T-cell (primary cell): Measurements from ENCODE around the gene MCCC1. TPM values are rescaled to one million over a fixed set of nuclear protein-coding genes. Genes with fewer than 3 reads are reported as not detected.
"Not testable (repeated sequence)": the region's sequence is repeated elsewhere in the genome, so short reads cannot be mapped to it uniquely, and the experiment has no call there.

Source experiments
- ATAC-seq, 4 experiments: fragments of 200-7000 bp in 3 of 4; fragments of 150-1000 bp in 1 of 4; cut with Tn5 transposase; replicated peaks in 1 of 4; 1 replicate in 3 of 4; 2 replicates in 1 of 4; pipeline ENCODE4 v1.10.0; 2021; ENCODE audit warnings: moderate library complexity in 3 of 4, mild to moderate bottlenecking in 2 of 4, moderate number of reproducible peaks in 1 of 4
- CTCF ChIA-PET, 2 donors: fragments of 300-600 bp; sonication (Branson Sonifier 250); formaldehyde crosslinking; loops; one replicate each; lab custom pipeline; 2022; ENCODE audit warnings: antibody characterized with exemption in 2 of 2; lab: Charles Lee
- POLR2A ChIA-PET, 2 donors: fragments of 300-600 bp; sonication (Branson Sonifier 250); formaldehyde crosslinking; loops; one replicate each; lab custom pipeline; 2022; ENCODE audit warnings: antibody characterized with exemption in 2 of 2; lab: Charles Lee
- DNase-seq, 35 experiments: peaks; one replicate each; pipeline versions ENCODE4 v3.0.0 to v3.0.0-alpha.2; 2013 to 2023
- H3K27ac ChIP-seq: one replicate; pipeline ENCODE4 v1.5.1; 2013; ENCODE audit warnings: low read length
- H3K27me3 ChIP-seq, 2 experiments: replicated peaks in 1 of 2; 1 replicate in 1 of 2; 2 replicates in 1 of 2; pipeline versions ENCODE4 v1.6.1 to v1.7.0; 2013; ENCODE audit warnings: low read length in 1 of 2, mixed read lengths in 1 of 2; ENCODE audit not compliant: control insufficient read depth in 2 of 2, insufficient read depth in 2 of 2; ENCODE audit errors: extremely low read depth in 1 of 2
- H3K36me3 ChIP-seq, 2 donors: 1 replicate in 1 of 2; 2 replicates in 1 of 2; pipeline versions ENCODE4 v1.6.1 to v1.7.0; 2013; ENCODE audit warnings: low read length in 1 of 2; ENCODE audit not compliant: control insufficient read depth in 2 of 2, insufficient read depth in 1 of 2; ENCODE audit errors: extremely low read depth in 1 of 2
- H3K4me1 ChIP-seq, 2 experiments: 1 replicate in 1 of 2; 2 replicates in 1 of 2; pipeline versions ENCODE4 v1.6.1 to v1.7.0; 2013; ENCODE audit warnings: low read length in 2 of 2, mixed read lengths in 1 of 2; ENCODE audit not compliant: insufficient read depth in 2 of 2, control insufficient read depth in 1 of 2; ENCODE audit errors: extremely low read depth in 1 of 2
- H3K4me3 ChIP-seq, 2 donors: 1 replicate in 1 of 2; 2 replicates in 1 of 2; pipeline versions ENCODE4 v1.5.1 to v1.7.0; 2013; ENCODE audit warnings: mild to moderate bottlenecking in 2 of 2, low read length in 1 of 2, moderate library complexity in 1 of 2; ENCODE audit not compliant: control insufficient read depth in 1 of 2; ENCODE audit errors: extremely low read depth in 1 of 2
- H3K9me3 ChIP-seq: 2 replicates; pipeline ENCODE4 v1.7.0; 2013
- H3K27ac Mint-ChIP-seq, 2 donors: one replicate each; pipeline ENCODE4 v1.8.0; 2020 to 2021; ENCODE audit warnings: mild to moderate bottlenecking in 2 of 2, mixed read lengths in 2 of 2
- H3K27me3 Mint-ChIP-seq, 2 donors: one replicate each; pipeline ENCODE4 v1.8.0; 2021 to 2022; ENCODE audit warnings: mixed read lengths in 2 of 2
- H3K36me3 Mint-ChIP-seq: one replicate; pipeline ENCODE4 v1.8.0; 2021; ENCODE audit warnings: mixed read lengths
- H3K4me1 Mint-ChIP-seq, 3 donors: one replicate each; pipeline ENCODE4 v1.8.0; 2020 to 2022; ENCODE audit warnings: mixed read lengths in 3 of 3, mild to moderate bottlenecking in 1 of 3
- H3K4me3 Mint-ChIP-seq, 3 donors: one replicate each; pipeline ENCODE4 v1.8.0; 2020 to 2022; ENCODE audit warnings: mild to moderate bottlenecking in 3 of 3, mixed read lengths in 3 of 3, moderate library complexity in 3 of 3
- H3K9me3 Mint-ChIP-seq, 3 donors: one replicate each; pipeline ENCODE4 v1.8.0; 2020 to 2022; ENCODE audit warnings: mixed read lengths in 3 of 3
- WGBS: methylation state at CpG from one replicate; pipeline ENCODE4 v1.1.5; 2013; ENCODE audit warnings: missing lambda C conversion rate; ENCODE audit not compliant: insufficient coverage; 5-methylcytosine and 5-hydroxymethylcytosine counted together
- total RNA-seq, 35 experiments: library from RNA in 6 of 35; stranded (reverse) in 6 of 35; fragments of 120-200 nt in 1 of 35; gene quantifications; one replicate each; pipeline versions ENCODE4 v1.2.1 to v1.2.4 and lab custom pipeline; 2013 to 2026

Gene MCCC1
- total RNA-seq, 5 donors from 2014 or later (not counting 1 experiment from before 2014, with no cell fraction given), result 18.1 to 33.1 (median 26.0) TPM

- Mint-ChIP-seq H3K27ac (no peak overlapping the region), H3K9me3 (no peaks in the 10 kb centered on the region), H3K36me3 (no peaks in the 10 kb centered on the region), H3K4me1 (peaks cover 6% of the 10 kb centered on the region in 3 donors), H3K4me3 (no peak overlapping the region), H3K27me3 (peaks cover 6 to 15% of the 10 kb centered on the region in 2 donors)
- Histone ChIP-seq H3K27me3 (peaks cover 0 to 17% of the 10 kb centered on the region in 2 experiments), H3K4me3 (no peak overlapping the region), H3K27ac (no peak overlapping the region), H3K4me1 (peaks cover 0 to 9% of the 10 kb centered on the region in 2 experiments), H3K36me3 (no peaks in the 10 kb centered on the region), H3K9me3 (no peaks in the 10 kb centered on the region)
- POLR2A ChIA-PET, result no interaction called here
- DNase-seq (no peak), ATAC-seq (no peak)
- CTCF ChIA-PET, result no interaction called here
- WGBS, result 80% methylated on average over 1 of the region's 8 CpGs
Observed at GRCh38 chr3:183120538-183121215, 21.4 kb upstream of the MCCC1 start.

- Histone ChIP-seq H3K27me3 (peaks cover 0 to 25% of the 10 kb centered on the region in 2 experiments), H3K4me1 (peaks cover 0 to 9% of the 10 kb centered on the region in 2 experiments), H3K27ac (no peak overlapping the region), H3K36me3 (no peaks in the 10 kb centered on the region), H3K9me3 (no peaks in the 10 kb centered on the region), H3K4me3 (no peak overlapping the region)
- Mint-ChIP-seq H3K27ac (no peak overlapping the region), H3K4me1 (peaks cover 6 to 10% (median 10%) of the 10 kb centered on the region in 3 donors), H3K9me3 (peaks cover 0 to 6% (median 2%) of the 10 kb centered on the region in 3 donors), H3K27me3 (peaks cover 6 to 17% of the 10 kb centered on the region in 2 donors), H3K4me3 (peak overlapping the region in 1 of 3 donors; percentile 74), H3K36me3 (no peaks in the 10 kb centered on the region)
- ATAC-seq (no peak), DNase-seq (no peak)
- 88% methylated on average over 4 of the region's 4 CpGs for WGBS
- POLR2A ChIA-PET, result no interaction called here
- CTCF ChIA-PET, result interaction anchor here in 1 of 2 donors (0.8 to 1.0 kb wide), 2 partner anchors 68 to 268 kb away, joined by 3 to 5 read pairs; no protein-coding TSS in a partner anchor
Observed at GRCh38 chr3:183117056-183117455, 17.8 kb upstream of the MCCC1 start.

DNA sequence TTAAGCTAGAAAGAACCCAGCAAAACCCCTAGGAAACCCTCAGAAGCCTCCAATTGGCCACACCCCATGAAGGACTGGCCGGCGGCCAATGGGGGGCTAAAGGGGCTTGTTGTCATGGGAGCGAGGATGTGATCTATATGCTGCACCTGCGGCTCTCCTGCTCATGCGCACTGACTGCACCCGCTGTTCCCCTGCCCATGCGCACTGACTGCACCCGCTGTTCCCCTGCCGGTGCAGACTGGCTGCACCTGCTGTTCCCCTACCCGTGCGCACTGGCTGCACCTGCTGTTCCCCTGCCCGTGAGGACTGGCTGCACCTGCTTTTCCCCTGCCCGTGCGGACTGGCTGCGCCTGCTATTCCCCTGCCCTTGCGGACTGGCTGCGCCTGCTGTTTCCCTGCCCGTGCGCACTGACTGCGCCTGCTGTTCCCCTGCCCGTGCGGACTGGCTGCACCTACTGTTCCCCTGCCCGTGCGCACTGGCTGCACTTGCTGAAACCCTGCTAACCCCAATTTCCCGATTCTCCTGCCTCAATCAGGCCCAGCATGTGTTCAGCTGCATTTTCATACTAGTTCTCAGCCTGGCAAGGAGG is 16.8 kb upstream of the MCCC1 start:
- H3K27me3 ChIP-seq, result peaks cover 0 to 25% of the 10 kb centered on the region in 2 experiments
- H3K27ac Mint-ChIP-seq, result no peak overlapping the region
- peak in 34 of 35 experiments; percentile 3 to 70 (median 43) for DNase-seq
- peaks cover 6 to 17% of the 10 kb centered on the region in 2 donors for H3K27me3 Mint-ChIP-seq
- ChIA-PET CTCF (interaction anchor here (0.5 to 0.8 kb wide), 2 partner anchors 69 to 326 kb away, joined by 4 to 5 read pairs; no protein-coding TSS in a partner anchor), POLR2A (no interaction called here)
- H3K4me3 ChIP-seq, result peak overlapping the region; percentile 26 to 46
- H3K36me3 ChIP-seq, result no peaks in the 10 kb centered on the region
- H3K4me3 Mint-ChIP-seq, result peak overlapping the region; percentile 56 to 74 (median 63)
- H3K27ac ChIP-seq, result no peak overlapping the region
- no peaks in the 10 kb centered on the region for H3K9me3 ChIP-seq
- peaks cover 0 to 8% (median 3%) of the 10 kb centered on the region in 3 donors for H3K9me3 Mint-ChIP-seq
- peak; percentile 50 to 89 (median 80) for ATAC-seq
- H3K4me1 ChIP-seq, result peaks cover 0 to 9% of the 10 kb centered on the region in 2 experiments
- 0% methylated on average over 23 of the region's 25 CpGs for WGBS
- H3K36me3 Mint-ChIP-seq, result no peaks in the 10 kb centered on the region
- peaks cover 6 to 10% (median 10%) of the 10 kb centered on the region in 3 donors for H3K4me1 Mint-ChIP-seq

- H3K4me3 Mint-ChIP-seq, result no peak overlapping the region
- no peaks in the 10 kb centered on the region for H3K9me3 ChIP-seq
- ATAC-seq, result no peak
- DNase-seq, result no peak
- ChIA-PET CTCF (no interaction called here), POLR2A (no interaction called here)
- H3K4me3 ChIP-seq, result no peak overlapping the region
- H3K27ac ChIP-seq, result no peak overlapping the region
- peaks cover 6 to 17% of the 10 kb centered on the region in 2 donors for H3K27me3 Mint-ChIP-seq
- H3K4me1 Mint-ChIP-seq, result peaks cover 6 to 10% (median 10%) of the 10 kb centered on the region in 3 donors
- peaks cover 0 to 9% of the 10 kb centered on the region in 2 experiments for H3K4me1 ChIP-seq
- peaks cover 0 to 14% (median 4%) of the 10 kb centered on the region in 3 donors for H3K9me3 Mint-ChIP-seq
- H3K27me3 ChIP-seq, result peaks cover 0 to 25% of the 10 kb centered on the region in 2 experiments
- no peaks in the 10 kb centered on the region for H3K36me3 Mint-ChIP-seq
- 84% methylated on average over 7 of the region's 13 CpGs for WGBS
- H3K36me3 ChIP-seq, result no peaks in the 10 kb centered on the region
- no peak overlapping the region for H3K27ac Mint-ChIP-seq
Observed at GRCh38 chr3:183114384-183115178, 15.3 kb upstream of the MCCC1 start.

DNA sequence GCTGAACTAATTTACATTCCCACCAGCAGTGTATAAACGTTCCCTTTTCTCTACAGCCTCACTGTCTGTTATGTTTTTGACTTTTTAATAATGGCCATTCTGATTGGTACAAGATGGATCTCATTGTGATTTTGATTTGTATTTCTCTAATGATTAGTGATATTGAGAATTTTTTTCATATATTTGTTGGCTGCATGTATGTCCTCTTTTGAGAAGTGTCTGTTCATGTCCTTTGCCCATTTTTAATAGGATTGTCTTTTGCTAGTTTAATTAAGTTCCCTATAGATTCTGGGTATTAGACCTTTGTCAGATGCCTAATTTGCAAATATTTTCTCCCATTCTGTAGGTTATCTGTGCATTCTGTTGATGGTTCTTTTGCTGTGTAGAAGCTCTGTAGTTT is 10.6 kb upstream of the MCCC1 start:
- WGBS, result no CpG with 5 or more reads among the region's 1 CpG
- POLR2A ChIA-PET, result not testable (repeated sequence)

DNA sequence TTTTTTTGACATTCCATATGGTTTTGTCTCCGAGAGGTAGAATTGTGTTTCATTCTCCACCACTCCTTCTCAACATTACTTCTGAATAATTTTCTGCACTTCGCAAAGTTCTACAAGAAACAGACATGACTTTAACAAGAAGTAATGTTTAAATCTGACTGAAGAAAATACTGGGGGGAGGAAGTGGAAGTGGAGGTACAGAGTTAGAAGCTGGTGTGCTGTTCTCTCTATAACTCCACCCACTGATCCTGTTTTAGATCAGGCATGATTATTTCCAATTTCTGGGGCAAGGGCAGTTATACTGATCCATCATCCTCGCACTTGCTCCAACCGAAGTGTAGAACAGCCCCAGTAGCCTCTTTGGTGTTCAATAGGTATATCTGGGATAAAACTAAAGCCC is 9.2 kb upstream of the MCCC1 start:
- WGBS, result no CpG with 5 or more reads among the region's 4 CpGs
- no peak overlapping the region for H3K4me3 Mint-ChIP-seq
- H3K36me3 Mint-ChIP-seq, result no peaks in the 10 kb centered on the region

More for the DNA sequence above, 10.6 kb upstream of the MCCC1 start:
- H3K36me3 Mint-ChIP-seq, DNase-seq, H3K27me3 ChIP-seq, H3K9me3 ChIP-seq, H3K4me1 Mint-ChIP-seq, H3K4me3 ChIP-seq, H3K4me1 ChIP-seq, H3K27ac ChIP-seq, CTCF ChIA-PET, H3K36me3 ChIP-seq, H3K27me3 Mint-ChIP-seq, H3K4me3 Mint-ChIP-seq, H3K27ac Mint-ChIP-seq, ATAC-seq: not testable (repeated sequence)
- H3K9me3 Mint-ChIP-seq, result peaks cover 0 to 15% (median 7%) of the 10 kb centered on the region in 3 donors

More for the DNA sequence above, 9.2 kb upstream of the MCCC1 start:
- Mint-ChIP-seq H3K9me3 (peaks cover 0 to 15% (median 7%) of the 10 kb centered on the region in 3 donors), H3K4me1 (no peaks in the 10 kb centered on the region), H3K27ac (no peak overlapping the region), H3K27me3 (peaks cover 0 to 2% of the 10 kb centered on the region in 2 donors)
- Histone ChIP-seq H3K27me3 (no peaks in the 10 kb centered on the region), H3K9me3 (no peaks in the 10 kb centered on the region), H3K27ac (no peak overlapping the region), H3K4me1 (no peaks in the 10 kb centered on the region), H3K36me3 (no peaks in the 10 kb centered on the region), H3K4me3 (no peak overlapping the region)
- ChIA-PET POLR2A (interaction anchor here in 1 of 2 donors (0.9 kb wide), 1 partner anchor 15 kb away, joined by 3 read pairs; no protein-coding TSS in a partner anchor), CTCF (no interaction called here)
- ATAC-seq, result no peak
- no peak for DNase-seq
